GM12878 (cell line): ENCODE data around the gene PSMA1. TPM values are rescaled to one million over a fixed set of nuclear protein-coding genes. Genes with fewer than 3 reads are reported as not detected.

Source experiments
- BCL11A ChIP-seq: IDR thresholded peaks from 2 replicates; pipeline ENCODE4 v1.6.1; 2011; ENCODE audit warnings: low read depth, low read length
- BHLHE40 ChIP-seq, 2 experiments: fragments of 450-650 bp in 1 of 2; IDR thresholded peaks; 2 replicates each; pipeline ENCODE4 v1.6.1; 2011 to 2017; ENCODE audit warnings: low read depth in 2 of 2, borderline replicate concordance in 1 of 2, improper control_type of control experiment in 1 of 2, low read length in 1 of 2, mild to moderate bottlenecking in 1 of 2
- BMI1 ChIP-seq: fragments of 450-650 bp; IDR thresholded peaks from 2 replicates; pipeline ENCODE4 v1.6.1; 2016; ENCODE audit warnings: mild to moderate bottlenecking, moderate library complexity, borderline replicate concordance
- CBFB ChIP-seq: IDR thresholded peaks from 2 replicates; pipeline ENCODE4 v1.6.1; 2016; ENCODE audit warnings: antibody characterized with exemption, low read depth
- CBX5 ChIP-seq: sonication (generic); IDR thresholded peaks from 2 replicates; pipeline ENCODE4 v1.6.1; 2016; ENCODE audit warnings: low read depth, moderate library complexity, mild to moderate bottlenecking, inconsistent platforms
- CEBPB ChIP-seq, 2 experiments: fragments of 150-350 bp in 1 of 2; IDR thresholded peaks; 2 replicates each; pipeline ENCODE4 v1.6.1; 2012 to 2014; ENCODE audit warnings: low read depth in 2 of 2, low read length in 2 of 2, borderline replicate concordance in 1 of 2, inconsistent platforms in 1 of 2
- EZH2 ChIP-seq: IDR thresholded peaks from 2 replicates; pipeline ENCODE4 v1.6.1; 2012; ENCODE audit warnings: low read depth, mild to moderate bottlenecking, control low read depth, inconsistent platforms, low read length, borderline replicate concordance; ENCODE audit not compliant: control insufficient read depth
- HDGF ChIP-seq: fragments of 450-650 bp; IDR thresholded peaks from 2 replicates; pipeline ENCODE4 v1.6.1; 2016; ENCODE audit warnings: antibody characterized with exemption
- IKZF2 ChIP-seq, 2 experiments: fragments of 450-650 bp; IDR thresholded peaks; 2 replicates each; pipeline ENCODE4 v1.6.1; 2017; ENCODE audit warnings: mild to moderate bottlenecking in 2 of 2, moderate library complexity in 2 of 2
- JUND ChIP-seq: IDR thresholded peaks from 2 replicates; pipeline ENCODE4 v1.6.1; 2012; ENCODE audit warnings: low read depth, mild to moderate bottlenecking, low read length, improper control_type of control experiment, moderate library complexity
- MTA2 ChIP-seq: fragments of 450-650 bp; IDR thresholded peaks from 2 replicates; pipeline ENCODE4 v1.6.1; 2016; ENCODE audit warnings: low read depth, mild to moderate bottlenecking, moderate library complexity
- MYC ChIP-seq: IDR thresholded peaks from 2 replicates; pipeline ENCODE4 v1.6.1; 2011; ENCODE audit warnings: mild to moderate bottlenecking, low read length, moderate library complexity, inconsistent platforms; ENCODE audit not compliant: insufficient read depth, insufficient replicate concordance, insufficient read length, severe bottlenecking
- NRF1 ChIP-seq: conservative IDR thresholded peaks from 2 replicates; pipeline ENCODE4 v1.6.1; 2011; ENCODE audit warnings: mild to moderate bottlenecking, low read depth, low read length, improper control_type of control experiment
- POLR2AphosphoS2 ChIP-seq: IDR thresholded peaks from 2 replicates; pipeline ENCODE4 v1.6.1; 2011; ENCODE audit warnings: low read depth, mild to moderate bottlenecking, low read length, improper control_type of control experiment, moderate library complexity
- RAD51 ChIP-seq: fragments of 450-650 bp; IDR thresholded peaks from 2 replicates; pipeline ENCODE4 v1.6.1; 2016; ENCODE audit warnings: moderate library complexity, mild to moderate bottlenecking, inconsistent platforms
- SMAD1 ChIP-seq: fragments of 450-650 bp; IDR thresholded peaks from 2 replicates; pipeline ENCODE4 v1.6.1; 2018; ENCODE audit warnings: mild to moderate bottlenecking, low read depth; ENCODE audit not compliant: partially characterized antibody
- SPI1 ChIP-seq: IDR thresholded peaks from 2 replicates; pipeline ENCODE4 v1.6.1; 2011; ENCODE audit warnings: low read depth, mild to moderate bottlenecking, low read length, moderate library complexity, borderline replicate concordance; ENCODE audit not compliant: insufficient read depth
- SREBF2 ChIP-seq: IDR thresholded peaks from 2 replicates; pipeline ENCODE4 v1.6.1; 2012; ENCODE audit warnings: mild to moderate bottlenecking, low read length
- SUZ12 ChIP-seq: fragments of 200-600 bp; sonication (generic); IDR thresholded peaks from one replicate; pipeline ENCODE4 v1.6.1; 2018; ENCODE audit warnings: antibody characterized with exemption, mild to moderate bottlenecking; ENCODE audit not compliant: unreplicated experiment
- WRNIP1 ChIP-seq: IDR thresholded peaks from 2 replicates; pipeline ENCODE4 v1.6.1; 2011; ENCODE audit warnings: low read depth, low read length, improper control_type of control experiment, borderline replicate concordance
- ZBED1 ChIP-seq: IDR thresholded peaks from 2 replicates; pipeline ENCODE4 v1.6.1; 2016; ENCODE audit warnings: borderline replicate concordance
- ZNF24 ChIP-seq: fragments of 450-650 bp; IDR thresholded peaks from 2 replicates; pipeline ENCODE4 v1.6.1; 2017; ENCODE audit warnings: antibody characterized with exemption, mild to moderate bottlenecking
- polyA plus RNA-seq, 11 experiments: library from polyadenylated mRNA; depleted of rRNA in 4 of 11; unstranded in 6 of 11; stranded (reverse) in 5 of 11; fragments of >200 nt; fragmentation: Nextera tagmentation in 4 of 11; fragmentation: Illumina TruSeq in 1 of 11; extraction: Ambion mirVana in 4 of 11; extraction: Trizol in 1 of 11; gene quantifications; 1 replicate in 1 of 11; 2 replicates in 10 of 11; pipeline versions ENCODE4 v1.2.1 to v1.2.3, GENCODE V29; 2011 to 2016; ENCODE audit warnings: inconsistent platforms in 2 of 11, missing spikeins in 2 of 11, low read depth in 1 of 11
- total RNA-seq, 4 experiments: library from RNA; depleted of rRNA in 3 of 4; stranded (reverse); fragments of >200 nt in 3 of 4; fragmentation: Illumina TruSeq in 1 of 4; extraction: Trizol in 1 of 4; gene quantifications; 2 replicates each; pipeline versions ENCODE4 v1.2.1 to v1.2.3, GENCODE V29; 2013 to 2021
- TF ChIP-seq, protein P1 (sequence below): IDR thresholded peaks from 2 replicates; pipeline ENCODE4 v1.6.1; 2012; ENCODE audit warnings: low read depth, low read length, improper control_type of control experiment
- TF ChIP-seq, protein P2 (sequence below): IDR thresholded peaks from 2 replicates; pipeline ENCODE4 v1.6.1; 2011; ENCODE audit warnings: low read depth, mild to moderate bottlenecking, low read length, moderate library complexity, borderline replicate concordance; ENCODE audit errors: extremely low read depth
- TF ChIP-seq, protein P3 (sequence below): IDR thresholded peaks from 2 replicates; pipeline ENCODE4 v1.6.1; 2012; ENCODE audit warnings: low read length, inconsistent platforms
- TF ChIP-seq, protein P4 (sequence below): fragments of 450-650 bp; conservative IDR thresholded peaks from 2 replicates; pipeline ENCODE4 v1.6.1; 2017; ENCODE audit warnings: mild to moderate bottlenecking, moderate library complexity

The PSMA1 gene
- total and polyA plus RNA-seq, 10 of the 15 experiments (the other 5 are each of a cell fraction or from before 2014, with no cell fraction given): 185 to 678 (median 299) TPM

DNA sequence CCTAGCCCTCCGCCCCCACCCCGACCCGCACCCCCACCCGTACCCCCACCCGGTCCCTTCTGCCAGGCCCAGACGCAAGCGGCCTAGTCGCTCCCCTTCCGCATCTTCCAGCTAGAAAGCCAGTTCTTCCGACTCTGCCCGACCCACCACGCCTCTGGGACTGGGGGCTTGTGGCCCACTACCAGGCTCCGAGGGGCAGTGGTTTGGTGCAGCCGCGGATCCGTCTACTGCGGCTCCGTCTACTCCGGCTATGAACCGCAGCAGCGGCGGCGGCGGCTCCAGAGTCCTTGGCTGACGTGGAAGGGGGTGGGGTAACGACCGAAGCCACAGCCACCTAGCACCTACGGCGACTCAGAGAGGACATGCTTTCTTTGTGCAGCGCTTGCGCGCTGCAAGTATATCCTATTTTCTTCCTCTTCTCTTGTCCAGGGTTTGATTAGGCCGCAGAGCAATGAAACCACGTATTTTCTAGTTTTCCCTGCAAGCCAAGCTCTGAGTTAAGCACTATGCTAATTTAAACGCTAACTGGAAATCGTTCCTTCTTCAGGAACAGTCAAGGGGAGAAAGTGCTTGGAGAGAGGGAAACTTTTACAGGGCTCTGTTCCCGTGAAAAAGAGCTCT lies 20.5 kb downstream of the PSMA1 start, which contains the start of gene COPB1 (continued):
- TF ChIP-seq, protein P1, sequence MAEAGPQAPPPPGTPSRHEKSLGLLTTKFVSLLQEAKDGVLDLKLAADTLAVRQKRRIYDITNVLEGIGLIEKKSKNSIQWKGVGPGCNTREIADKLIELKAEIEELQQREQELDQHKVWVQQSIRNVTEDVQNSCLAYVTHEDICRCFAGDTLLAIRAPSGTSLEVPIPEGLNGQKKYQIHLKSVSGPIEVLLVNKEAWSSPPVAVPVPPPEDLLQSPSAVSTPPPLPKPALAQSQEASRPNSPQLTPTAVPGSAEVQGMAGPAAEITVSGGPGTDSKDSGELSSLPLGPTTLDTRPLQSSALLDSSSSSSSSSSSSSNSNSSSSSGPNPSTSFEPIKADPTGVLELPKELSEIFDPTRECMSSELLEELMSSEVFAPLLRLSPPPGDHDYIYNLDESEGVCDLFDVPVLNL: no peak
- TF ChIP-seq POLR2AphosphoS2: peak; percentile 90
- no peak; the same call in 1 of the 2 replicates for TF ChIP-seq CBX5
- TF ChIP-seq BHLHE40 (IDR thresholded peaks at IDR 0.05; ENCODE audit: borderline replicate concordance in 1 of 2, low read depth in 2 of 2, low read length in 1 of 2): no peak; a peak in 1 of 4 replicates
- 0 out of 2 replicates have a peak, but pooled peaks have one; percentile 19 for TF ChIP-seq NRF1
- peak; percentile 95 for TF ChIP-seq CBFB
- no peak for TF ChIP-seq SPI1
- TF ChIP-seq BMI1: no peak
- TF ChIP-seq BCL11A: no peak
- TF ChIP-seq, protein P2, sequence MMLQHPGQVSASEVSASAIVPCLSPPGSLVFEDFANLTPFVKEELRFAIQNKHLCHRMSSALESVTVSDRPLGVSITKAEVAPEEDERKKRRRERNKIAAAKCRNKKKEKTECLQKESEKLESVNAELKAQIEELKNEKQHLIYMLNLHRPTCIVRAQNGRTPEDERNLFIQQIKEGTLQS: no peak
- no peak for TF ChIP-seq SREBF2
- 0 out of 2 replicates have a peak, but pooled peaks have one; percentile 48 for TF ChIP-seq ZBED1
- TF ChIP-seq RAD51: no peak
- peak; percentile 47 to 56; a peak in 2 of 4 replicates for TF ChIP-seq IKZF2 (IDR thresholded peaks at IDR 0.05)
- TF ChIP-seq SUZ12: no peak
- no peak for TF ChIP-seq MYC
- TF ChIP-seq, protein P3, sequence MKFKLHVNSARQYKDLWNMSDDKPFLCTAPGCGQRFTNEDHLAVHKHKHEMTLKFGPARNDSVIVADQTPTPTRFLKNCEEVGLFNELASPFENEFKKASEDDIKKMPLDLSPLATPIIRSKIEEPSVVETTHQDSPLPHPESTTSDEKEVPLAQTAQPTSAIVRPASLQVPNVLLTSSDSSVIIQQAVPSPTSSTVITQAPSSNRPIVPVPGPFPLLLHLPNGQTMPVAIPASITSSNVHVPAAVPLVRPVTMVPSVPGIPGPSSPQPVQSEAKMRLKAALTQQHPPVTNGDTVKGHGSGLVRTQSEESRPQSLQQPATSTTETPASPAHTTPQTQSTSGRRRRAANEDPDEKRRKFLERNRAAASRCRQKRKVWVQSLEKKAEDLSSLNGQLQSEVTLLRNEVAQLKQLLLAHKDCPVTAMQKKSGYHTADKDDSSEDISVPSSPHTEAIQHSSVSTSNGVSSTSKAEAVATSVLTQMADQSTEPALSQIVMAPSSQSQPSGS: no peak
- TF ChIP-seq WRNIP1: no peak
- TF ChIP-seq MTA2: no peak
- peak; percentile 29 for TF ChIP-seq SMAD1
- TF ChIP-seq HDGF: no peak
- no peak for TF ChIP-seq EZH2
- TF ChIP-seq JUND: 0 out of 2 replicates have a peak, but pooled peaks have one; percentile 23
- TF ChIP-seq, protein P4, sequence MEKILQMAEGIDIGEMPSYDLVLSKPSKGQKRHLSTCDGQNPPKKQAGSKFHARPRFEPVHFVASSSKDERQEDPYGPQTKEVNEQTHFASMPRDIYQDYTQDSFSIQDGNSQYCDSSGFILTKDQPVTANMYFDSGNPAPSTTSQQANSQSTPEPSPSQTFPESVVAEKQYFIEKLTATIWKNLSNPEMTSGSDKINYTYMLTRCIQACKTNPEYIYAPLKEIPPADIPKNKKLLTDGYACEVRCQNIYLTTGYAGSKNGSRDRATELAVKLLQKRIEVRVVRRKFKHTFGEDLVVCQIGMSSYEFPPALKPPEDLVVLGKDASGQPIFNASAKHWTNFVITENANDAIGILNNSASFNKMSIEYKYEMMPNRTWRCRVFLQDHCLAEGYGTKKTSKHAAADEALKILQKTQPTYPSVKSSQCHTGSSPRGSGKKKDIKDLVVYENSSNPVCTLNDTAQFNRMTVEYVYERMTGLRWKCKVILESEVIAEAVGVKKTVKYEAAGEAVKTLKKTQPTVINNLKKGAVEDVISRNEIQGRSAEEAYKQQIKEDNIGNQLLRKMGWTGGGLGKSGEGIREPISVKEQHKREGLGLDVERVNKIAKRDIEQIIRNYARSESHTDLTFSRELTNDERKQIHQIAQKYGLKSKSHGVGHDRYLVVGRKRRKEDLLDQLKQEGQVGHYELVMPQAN: peak; percentile 46
- TF ChIP-seq CEBPB (IDR thresholded peaks at IDR 0.05; ENCODE audit: borderline replicate concordance in 1 of 2, low read depth in 2 of 2, low read length in 2 of 2): no peak
- no peak for TF ChIP-seq ZNF24
